Measurements from ENCODE around the gene CFAP251.

GRCh38 chr12:121871467-121871866, 46.9 kb upstream of the CFAP251 start:
- TF ChIP-seq CTCF (IDR thresholded peaks at IDR 0.05): no peak
- TF ChIP-seq POLR2A (IDR thresholded peaks at IDR 0.05): no peak
- no peak for TF ChIP-seq EP300 (IDR thresholded peaks at IDR 0.05)
- no peak for TF ChIP-seq POLR2AphosphoS5 (IDR thresholded peaks at IDR 0.05)

All from sigmoid colon (tissue), 4 donors.